Measurements from ENCODE around the gene LRCH1. TPM values are rescaled to one million over a fixed set of nuclear protein-coding genes. Genes with fewer than 3 reads are reported as not detected.

Gene LRCH1
- total and polyA plus RNA-seq, 2 of the 13 experiments (the other 11 are each of a cell fraction or from before 2014, with no cell fraction given) = 4.1 to 12.6 TPM

GRCh38 chr13:46796129-46796514, 243.2 kb downstream of the LRCH1 start:
- CTCF ChIA-PET (ENCODE audit: low intra/inter-chr PET ratio, low total read pairs) = no interaction called here
- no peaks in the 10 kb centered on the region for H4K20me1 ChIP-seq (ENCODE audit: insufficient read depth, low read length)
- ATAC-seq (no peak), DNase-seq (ENCODE audit: low spot score) (no peak), FAIRE-seq (no peak)
- no peak overlapping the region for H2AFZ ChIP-seq (ENCODE audit: low read length)
- H3K9ac ChIP-seq (ENCODE audit: insufficient read depth, low read depth, low read length) = peak overlapping the region; percentile 92
- H3K9me3 ChIP-seq (ENCODE audit: low read length) = no peaks in the 10 kb centered on the region
- H3K79me2 ChIP-seq (ENCODE audit: insufficient read depth, low read length) = peaks cover 23% of the 10 kb centered on the region
- H3K27ac ChIP-seq (ENCODE audit: extremely low read length, insufficient read depth, low read length) = peak overlapping the region; percentile 94
- no peaks in the 10 kb centered on the region; a peak in 1 of 5 replicates for H3K27me3 ChIP-seq (ENCODE audit: control insufficient read depth in 1 of 2, insufficient read depth in 2 of 2, low read length in 2 of 2)
- POLR2A ChIA-PET = interaction anchor here (0.7 to 1.4 kb wide), 3 partner anchors 11 to 653 kb away, joined by 3 to 4 read pairs (median 3); no protein-coding TSS in a partner anchor
- peak overlapping the region; percentile 60 to 95 (median 85) for H3K4me3 ChIP-seq (replicated peaks in 1 of 3; ENCODE audit: insufficient read depth in 1 of 3, low read depth in 2 of 3, low read length in 3 of 3)
- in situ Hi-C loops (cut with HindIII; ENCODE audit: extremely low pct_ligation_motif_present, low pct_unique_long_range_greater_than_20kb) (no loop called here), intact Hi-C loops (cut with micrococcal nuclease; ENCODE audit: unreplicated experiment) (loop anchor here (5.0 kb wide), 1 partner anchor 244 kb away; the partner anchor contains the start of gene LRCH1)
- TSS peak; percentile 65 for BruUV-seq (replicated peaks)
- peak overlapping the region; percentile 80 for H3K4me2 ChIP-seq (ENCODE audit: low read depth, low read length)
- H3K4me1 ChIP-seq (ENCODE audit: insufficient read depth, low read length) = peaks cover 63% of the 10 kb centered on the region
- H3K36me3 ChIP-seq (replicated peaks in 1 of 2; ENCODE audit: control insufficient read depth in 1 of 2, insufficient read depth in 2 of 2, low read length in 2 of 2) = peaks cover 0 to under 1% of the 10 kb centered on the region in 2 experiments; a peak in 2 of 5 replicates
- 65% methylated on average over 5 of the region's 5 CpGs for WGBS (ENCODE audit: low lambda C conversion rate)
- 0 out of 2 replicates have a peak, but pooled peaks have one; percentile 53 for TF ChIP-seq MBD4 (IDR thresholded peaks at IDR 0.05; ENCODE audit: borderline replicate concordance, low read length)
- TF ChIP-seq ZNF562 (CRISPR knock-in tag; IDR thresholded peaks at IDR 0.05; ENCODE audit: borderline replicate concordance) = 0 out of 2 replicates have a peak, but pooled peaks have one; percentile 36
- TF ChIP-seq ZHX2 (IDR thresholded peaks at IDR 0.05; ENCODE audit: low read depth) = no peak
- TF ChIP-seq ZHX2 (CRISPR knock-in tag; IDR thresholded peaks at IDR 0.05; ENCODE audit: borderline replicate concordance) = 0 out of 2 replicates have a peak, but pooled peaks have one; percentile 2
- no peak for TF ChIP-seq ZKSCAN1 (IDR thresholded peaks at IDR 0.05; ENCODE audit: low read length)
- TF ChIP-seq CCDC6 (CRISPR knock-in tag; IDR thresholded peaks at IDR 0.05) = no peak
- no peak for TF ChIP-seq KLF9 (CRISPR knock-in tag; IDR thresholded peaks at IDR 0.05; ENCODE audit: low read depth)
- TF ChIP-seq KMT2B (CRISPR knock-in tag; IDR thresholded peaks at IDR 0.05) = no peak
- no peak for TF ChIP-seq PPARG (CRISPR knock-in tag; conservative IDR thresholded peaks at IDR 0.05)
- TF ChIP-seq ZFY (CRISPR knock-in tag; IDR thresholded peaks at IDR 0.05) = no peak
- no peak for TF ChIP-seq IKZF4 (CRISPR knock-in tag; IDR thresholded peaks at IDR 0.05; ENCODE audit: borderline replicate concordance, low read depth, not compliant biosample characterization)
- no peak for TF ChIP-seq GPN1 (CRISPR knock-in tag; IDR thresholded peaks at IDR 0.05; ENCODE audit: borderline replicate concordance)
- 0 out of 2 replicates have a peak, but pooled peaks have one; percentile 8 for TF ChIP-seq KDM1A (CRISPR knock-in tag; IDR thresholded peaks at IDR 0.05)
- no peak for TF ChIP-seq SP4 (CRISPR knock-in tag; IDR thresholded peaks at IDR 0.05)
- TF ChIP-seq SCMH1 (CRISPR knock-in tag; IDR thresholded peaks at IDR 0.05; ENCODE audit: borderline replicate concordance) = no peak
- TF ChIP-seq ZNF224 (CRISPR knock-in tag; IDR thresholded peaks at IDR 0.05) = 0 out of 2 replicates have a peak, but pooled peaks have one; percentile 49
- TF ChIP-seq ZNF629 (CRISPR knock-in tag; conservative IDR thresholded peaks at IDR 0.05) = peak; percentile 87
- TF ChIP-seq THAP8 (CRISPR knock-in tag; IDR thresholded peaks at IDR 0.05; ENCODE audit: borderline replicate concordance) = no peak
- no peak for TF ChIP-seq FIP1L1 (IDR thresholded peaks at IDR 0.05; ENCODE audit: borderline replicate concordance, insufficient read depth, low read depth, low read length)
- no peak for TF ChIP-seq ZFP41 (CRISPR knock-in tag; IDR thresholded peaks at IDR 0.05; ENCODE audit: borderline replicate concordance)
- no peak for TF ChIP-seq ZNF761 (CRISPR knock-in tag; conservative IDR thresholded peaks at IDR 0.05)

Measured in HepG2 (cell line).